IMR-90 (cell line): ENCODE results near the gene L3MBTL4. TPM values are rescaled to one million over a fixed set of nuclear protein-coding genes. Genes with fewer than 3 reads are reported as not detected.

Experiments used
- ATAC-seq: fragments of 200-7000 bp; cut with Tn5 transposase; 2 replicates; pipeline ENCODE4 v1.9.1; 2020; ENCODE audit warnings: low read depth, mild to moderate bottlenecking, moderate library complexity
- BruUV-seq: library from RNA; stranded (reverse); fragments of 400-500 nt; replicated peaks from 2 replicates; lab custom pipeline; 2021; lab: Mats Ljungman, UMichigan
- CTCF ChIA-PET: fragments of 300-600 bp; formaldehyde crosslinking; extraction: SDS; loops from one replicate; lab custom pipeline; 2021; ENCODE audit warnings: antibody characterized with exemption; lab: Yijun Ruan, JAX
- POLR2A ChIA-PET: fragments of 300-600 bp; sonication (Branson Sonifier 250); formaldehyde crosslinking; loops from one replicate; lab custom pipeline; 2022; ENCODE audit warnings: antibody characterized with exemption; ENCODE audit not compliant: unreplicated experiment; lab: Charles Lee
- DNase-seq: peaks from one replicate; pipeline ENCODE4 v3.0.0; 2013
- H2AFZ ChIP-seq: replicated peaks from 2 replicates; pipeline ENCODE3; 2013; ENCODE audit warnings: low read length, mild to moderate bottlenecking; ENCODE audit not compliant: poor library complexity
- H2AK5ac ChIP-seq: 2 replicates; pipeline ENCODE4 v1.6.1; 2013; ENCODE audit warnings: low read depth, low read length, inconsistent platforms
- H2AK9ac ChIP-seq: replicated peaks from 2 replicates; pipeline ENCODE3; 2013; ENCODE audit warnings: mild to moderate bottlenecking, low read depth, low read length, moderate library complexity; ENCODE audit not compliant: poor library complexity
- H2BK120ac ChIP-seq: 2 replicates; pipeline ENCODE4 v1.6.1; 2013; ENCODE audit warnings: low read depth, low read length, inconsistent platforms
- H2BK15ac ChIP-seq: 3 replicates; pipeline ENCODE4 v1.6.1; 2013; ENCODE audit warnings: low read depth, low read length, inconsistent platforms
- H2BK20ac ChIP-seq: 2 replicates; pipeline ENCODE4 v1.6.1; 2013; ENCODE audit warnings: low read depth, mild to moderate bottlenecking, inconsistent platforms, low read length, moderate library complexity
- H2BK5ac ChIP-seq: 2 replicates; pipeline ENCODE4 v1.6.1; 2013; ENCODE audit warnings: mild to moderate bottlenecking, low read depth, low read length, inconsistent platforms; ENCODE audit not compliant: poor library complexity, severe bottlenecking
- H3K14ac ChIP-seq: replicated peaks from 2 replicates; pipeline ENCODE4 v1.6.1; 2013; ENCODE audit warnings: low read depth, low read length, inconsistent platforms
- H3K18ac ChIP-seq: 2 replicates; pipeline ENCODE4 v1.6.1; 2013; ENCODE audit warnings: low read depth, low read length, control low read depth
- H3K23ac ChIP-seq: 2 replicates; pipeline ENCODE4 v1.6.1; 2013; ENCODE audit warnings: low read depth, low read length, inconsistent platforms
- H3K27ac ChIP-seq: 2 replicates; pipeline ENCODE4 v1.5.1; 2013; ENCODE audit warnings: mild to moderate bottlenecking, control low read depth, low read length; ENCODE audit not compliant: insufficient read depth
- H3K27me3 ChIP-seq: 2 replicates; pipeline ENCODE4 v1.6.1; 2013; ENCODE audit warnings: low read length; ENCODE audit not compliant: control insufficient read depth, insufficient read depth
- H3K36me3 ChIP-seq: 2 replicates; pipeline ENCODE4 v1.6.1; 2013; ENCODE audit warnings: low read length, mixed read lengths; ENCODE audit not compliant: control insufficient read depth, insufficient read depth
- H3K4ac ChIP-seq: 2 replicates; pipeline ENCODE4 v1.6.1; 2013; ENCODE audit warnings: low read depth, low read length, inconsistent platforms
- H3K4me1 ChIP-seq: 2 replicates; pipeline ENCODE4 v1.6.1; 2013; ENCODE audit warnings: low read length, mixed read lengths; ENCODE audit not compliant: control insufficient read depth, insufficient read depth
- H3K4me2 ChIP-seq: 2 replicates; pipeline ENCODE4 v1.6.1; 2013; ENCODE audit warnings: low read depth, mild to moderate bottlenecking, control low read depth, low read length, moderate library complexity
- H3K4me3 ChIP-seq: 2 replicates; pipeline ENCODE4 v1.5.1; 2013; ENCODE audit warnings: low read depth, mild to moderate bottlenecking, control low read depth, low read length, moderate library complexity; ENCODE audit not compliant: insufficient read depth
- H3K56ac ChIP-seq: 2 replicates; pipeline ENCODE4 v1.6.1; 2013; ENCODE audit warnings: low read length, inconsistent platforms; ENCODE audit not compliant: insufficient read depth; ENCODE audit errors: extremely low read depth
- H3K79me1 ChIP-seq, 2 experiments: 2 replicates each; pipeline ENCODE4 v1.6.1; 2013; ENCODE audit warnings: low read length in 2 of 2, inconsistent platforms in 1 of 2, low read depth in 1 of 2
- H3K9ac ChIP-seq: 2 replicates; pipeline ENCODE4 v1.6.1; 2013; ENCODE audit warnings: low read depth, low read length, control low read depth
- H3K9me1 ChIP-seq: 2 replicates; pipeline ENCODE4 v1.6.1; 2013; ENCODE audit warnings: low read length, inconsistent platforms; ENCODE audit not compliant: insufficient read depth
- H3K9me3 ChIP-seq: 2 replicates; pipeline ENCODE4 v1.6.1; 2013; ENCODE audit warnings: low read length; ENCODE audit not compliant: control insufficient read depth, insufficient read depth
- H4K20me1 ChIP-seq: 2 replicates; pipeline ENCODE4 v1.6.1; 2013; ENCODE audit warnings: low read length, inconsistent platforms; ENCODE audit not compliant: insufficient read depth
- H4K5ac ChIP-seq: 2 replicates; pipeline ENCODE4 v1.6.1; 2013; ENCODE audit warnings: mild to moderate bottlenecking, low read depth, low read length, control low read depth
- H4K8ac ChIP-seq, 2 experiments: 2 replicates each; pipeline ENCODE4 v1.6.1; 2013; ENCODE audit warnings: low read depth in 2 of 2, low read length in 2 of 2, control low read depth in 1 of 2, inconsistent platforms in 1 of 2
- H4K91ac ChIP-seq: 2 replicates; pipeline ENCODE4 v1.6.1; 2013; ENCODE audit warnings: low read depth, low read length, inconsistent platforms; ENCODE audit not compliant: insufficient read depth
- BHLHE40 ChIP-seq: fragments of 150-350 bp; IDR thresholded peaks from 2 replicates; pipeline ENCODE4 v1.6.1; 2016; ENCODE audit warnings: mild to moderate bottlenecking, low read depth, low read length
- CEBPB ChIP-seq: IDR thresholded peaks from 2 replicates; pipeline ENCODE4 v1.6.1; 2012; ENCODE audit warnings: low read depth, low read length, improper control_type of control experiment
- CHD1 ChIP-seq: IDR thresholded peaks from 2 replicates; pipeline ENCODE4 v1.6.1; 2012; ENCODE audit warnings: low read depth, low read length, improper control_type of control experiment
- CTCF ChIP-seq: conservative IDR thresholded peaks from 2 replicates; pipeline ENCODE4 v1.5.1; 2012; ENCODE audit warnings: mild to moderate bottlenecking, low read depth, low read length, improper control_type of control experiment
- FOS ChIP-seq: fragments of 150-350 bp; IDR thresholded peaks from 2 replicates; pipeline ENCODE4 v1.6.1; 2016; ENCODE audit warnings: low read depth, low read length
- MAFK ChIP-seq: IDR thresholded peaks from 2 replicates; pipeline ENCODE4 v1.6.1; 2012; ENCODE audit warnings: low read depth, low read length, improper control_type of control experiment
- MAZ ChIP-seq: IDR thresholded peaks from 2 replicates; pipeline ENCODE4 v1.6.1; 2012; ENCODE audit warnings: low read depth, mild to moderate bottlenecking, low read length, improper control_type of control experiment, moderate library complexity, borderline replicate concordance
- MXI1 ChIP-seq: IDR thresholded peaks from 2 replicates; pipeline ENCODE4 v1.6.1; 2012; ENCODE audit warnings: low read depth, mild to moderate bottlenecking, low read length, moderate library complexity, borderline replicate concordance
- NFE2L2 ChIP-seq: fragments of 150-350 bp; IDR thresholded peaks from 2 replicates; pipeline ENCODE4 v1.6.1; 2016; ENCODE audit warnings: low read depth, mild to moderate bottlenecking, low read length
- POLR2A ChIP-seq: IDR thresholded peaks from 2 replicates; pipeline ENCODE4 v1.6.1; 2012; ENCODE audit warnings: mild to moderate bottlenecking, low read depth, low read length
- RAD21 ChIP-seq: IDR thresholded peaks from 2 replicates; pipeline ENCODE4 v1.6.1; 2012; ENCODE audit warnings: low read length, improper control_type of control experiment
- RCOR1 ChIP-seq: IDR thresholded peaks from 2 replicates; pipeline ENCODE4 v1.6.1; 2012; ENCODE audit warnings: mild to moderate bottlenecking, low read length, improper control_type of control experiment; ENCODE audit not compliant: insufficient replicate concordance
- RFX5 ChIP-seq: IDR thresholded peaks from 2 replicates; pipeline ENCODE4 v1.8.0; 2012; ENCODE audit warnings: low read depth, mild to moderate bottlenecking, low read length, moderate library complexity
- SMC3 ChIP-seq: fragments of 150-350 bp; IDR thresholded peaks from 2 replicates; pipeline ENCODE4 v1.6.1; 2016; ENCODE audit warnings: low read depth, mild to moderate bottlenecking, antibody characterized with exemption, low read length, moderate library complexity
- USF2 ChIP-seq: fragments of 150-350 bp; IDR thresholded peaks from 2 replicates; pipeline ENCODE4 v1.6.1; 2017; ENCODE audit warnings: mild to moderate bottlenecking, antibody characterized with exemption, low read length, low read depth
- WGBS, 2 experiments: methylation state at CpG; one replicate each; pipeline versions ENCODE4 v1.1.5 to v1.1.7; 2013; ENCODE audit warnings: missing lambda C conversion rate in 2 of 2; ENCODE audit not compliant: insufficient read length in 1 of 2; ENCODE audit errors: extremely low coverage in 2 of 2; 5-methylcytosine and 5-hydroxymethylcytosine counted together
- dilution Hi-C: fragments of 300-500 bp; cut with HindIII; formaldehyde crosslinking; loops from one replicate; pipeline ENCODE4 v1.14.3; 2018; ENCODE audit warnings: low sequenced_read_pairs; ENCODE audit not compliant: unreplicated experiment
- in situ Hi-C: fragments of 300-500 bp; cut with MboI; formaldehyde crosslinking; loops from 3 replicates; pipeline ENCODE4 v1.14.3; 2019; ENCODE audit warnings: low sequenced_read_pairs, inconsistent platforms, mixed read lengths
- intact Hi-C: fragments of 100-400 bp; cut with micrococcal nuclease; formaldehyde crosslinking; loops from 2 replicates; pipeline ENCODE4 v1.10.0; 2022
- polyA plus RNA-seq, 3 experiments: library from polyadenylated mRNA; depleted of rRNA; stranded (reverse); fragments of >200 nt; gene quantifications; 2 replicates each; pipeline ENCODE4 v1.2.3, GENCODE V29; 2012; ENCODE audit warnings: low replicate concordance in 1 of 3
- total RNA-seq: library from RNA; depleted of rRNA; stranded (reverse); fragments of >200 nt; gene quantifications from 2 replicates; pipeline ENCODE4 v1.2.3, GENCODE V29; 2012
- TF ChIP-seq, protein P1 (sequence below): fragments of 150-350 bp; IDR thresholded peaks from 2 replicates; pipeline ENCODE4 v1.6.1; 2016; ENCODE audit warnings: low read depth, mild to moderate bottlenecking, low read length, moderate library complexity, borderline replicate concordance

Gene L3MBTL4
- total and polyA plus RNA-seq, 2 of the 4 experiments (the other 2 are of a cell fraction) = under 0.01 to 0.02 TPM

DNA sequence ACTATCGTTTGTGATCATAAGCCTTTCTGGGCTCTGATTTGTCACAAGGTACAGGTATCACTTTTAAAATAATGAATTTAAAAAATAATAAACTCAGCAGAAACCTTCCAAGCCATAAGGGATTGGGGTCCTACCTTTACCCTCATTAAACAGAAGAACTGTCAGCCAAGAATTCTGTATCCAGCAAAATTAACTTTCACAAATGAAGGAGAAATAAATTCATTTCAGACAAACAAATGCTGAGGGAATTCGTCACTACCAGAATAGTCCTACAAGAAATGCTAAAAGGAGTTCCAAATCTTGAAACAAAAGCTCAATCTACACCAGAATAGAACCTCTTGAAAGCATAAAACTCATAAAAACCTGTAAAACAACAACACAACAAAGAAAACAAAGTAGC, 25.7 kb downstream of the L3MBTL4 start:
- H3K4ac ChIP-seq = no peak overlapping the region
- no peaks in the 10 kb centered on the region for H4K20me1 ChIP-seq
- H2AFZ ChIP-seq = no peak overlapping the region
- no peaks in the 10 kb centered on the region for H3K4me1 ChIP-seq
- no peak overlapping the region for H2AK5ac ChIP-seq
- ATAC-seq = no peak
- no TSS peak for BruUV-seq
- no peak overlapping the region for H3K18ac ChIP-seq
- H3K23ac ChIP-seq = no peak overlapping the region
- H3K4me3 ChIP-seq = no peak overlapping the region
- no peak overlapping the region for H4K91ac ChIP-seq
- H2AK9ac ChIP-seq = no peak overlapping the region
- H2BK20ac ChIP-seq = no peak overlapping the region
- TF ChIP-seq, protein P1, sequence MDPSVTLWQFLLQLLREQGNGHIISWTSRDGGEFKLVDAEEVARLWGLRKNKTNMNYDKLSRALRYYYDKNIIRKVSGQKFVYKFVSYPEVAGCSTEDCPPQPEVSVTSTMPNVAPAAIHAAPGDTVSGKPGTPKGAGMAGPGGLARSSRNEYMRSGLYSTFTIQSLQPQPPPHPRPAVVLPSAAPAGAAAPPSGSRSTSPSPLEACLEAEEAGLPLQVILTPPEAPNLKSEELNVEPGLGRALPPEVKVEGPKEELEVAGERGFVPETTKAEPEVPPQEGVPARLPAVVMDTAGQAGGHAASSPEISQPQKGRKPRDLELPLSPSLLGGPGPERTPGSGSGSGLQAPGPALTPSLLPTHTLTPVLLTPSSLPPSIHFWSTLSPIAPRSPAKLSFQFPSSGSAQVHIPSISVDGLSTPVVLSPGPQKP = no peak
- TF ChIP-seq RFX5 (no peak), CHD1 (no peak), FOS (no peak), USF2 (no peak), CEBPB (no peak), RCOR1 (no peak), RAD21 (no peak), NFE2L2 (no peak), POLR2A (no peak), CTCF (no peak), MXI1 (no peak), MAFK (no peak), BHLHE40 (no peak), SMC3 (no peak), MAZ (no peak)
- H2BK5ac ChIP-seq = no peak overlapping the region
- no peak overlapping the region for H2BK120ac ChIP-seq
- H3K79me1 ChIP-seq = no peaks in the 10 kb centered on the region
- H3K56ac ChIP-seq = no peak overlapping the region
- no peak for DNase-seq
- no peak overlapping the region for H4K5ac ChIP-seq
- no peak overlapping the region for H3K27ac ChIP-seq
- in situ Hi-C loops = no loop called here
- no peak overlapping the region for H3K9ac ChIP-seq
- H2BK15ac ChIP-seq = no peak overlapping the region
- POLR2A ChIA-PET = no interaction called here
- no peaks in the 10 kb centered on the region for H3K27me3 ChIP-seq
- no peaks in the 10 kb centered on the region for H3K9me3 ChIP-seq
- no peak overlapping the region for H3K4me2 ChIP-seq
- no peak overlapping the region for H4K8ac ChIP-seq
- H3K36me3 ChIP-seq = no peaks in the 10 kb centered on the region
- dilution Hi-C loops = no loop called here
- CTCF ChIA-PET = interaction anchor here (0.8 kb wide), 1 partner anchor 559 kb away, joined by 3 read pairs; no protein-coding TSS in a partner anchor
- no peak overlapping the region for H3K14ac ChIP-seq
- no peaks in the 10 kb centered on the region for H3K9me1 ChIP-seq
- WGBS, 2 experiments = no CpG with 5 or more reads among the region's 2 CpGs
- intact Hi-C loops = no loop called here
